DND-41 (cell line): ENCODE measurements around the gene IL12B.

Experiments
- EZH2 ChIP-seq: IDR thresholded peaks from 3 replicates; pipeline ENCODE4 v1.6.1; 2012; ENCODE audit warnings: borderline replicate concordance, low read depth, mild to moderate bottlenecking, moderate library complexity, low read length, inconsistent platforms; ENCODE audit not compliant: severe bottlenecking
- TF ChIP-seq, protein P1 (sequence below): IDR thresholded peaks from 2 replicates; pipeline ENCODE4 v1.5.1; 2012; ENCODE audit warnings: borderline replicate concordance, low read length, moderate library complexity, mild to moderate bottlenecking; ENCODE audit not compliant: poor library complexity, severe bottlenecking; ENCODE audit errors: extremely low read depth

GRCh38 chr5:159304961-159305595, 25.2 kb downstream of the IL12B start:
- TF ChIP-seq, protein P1, sequence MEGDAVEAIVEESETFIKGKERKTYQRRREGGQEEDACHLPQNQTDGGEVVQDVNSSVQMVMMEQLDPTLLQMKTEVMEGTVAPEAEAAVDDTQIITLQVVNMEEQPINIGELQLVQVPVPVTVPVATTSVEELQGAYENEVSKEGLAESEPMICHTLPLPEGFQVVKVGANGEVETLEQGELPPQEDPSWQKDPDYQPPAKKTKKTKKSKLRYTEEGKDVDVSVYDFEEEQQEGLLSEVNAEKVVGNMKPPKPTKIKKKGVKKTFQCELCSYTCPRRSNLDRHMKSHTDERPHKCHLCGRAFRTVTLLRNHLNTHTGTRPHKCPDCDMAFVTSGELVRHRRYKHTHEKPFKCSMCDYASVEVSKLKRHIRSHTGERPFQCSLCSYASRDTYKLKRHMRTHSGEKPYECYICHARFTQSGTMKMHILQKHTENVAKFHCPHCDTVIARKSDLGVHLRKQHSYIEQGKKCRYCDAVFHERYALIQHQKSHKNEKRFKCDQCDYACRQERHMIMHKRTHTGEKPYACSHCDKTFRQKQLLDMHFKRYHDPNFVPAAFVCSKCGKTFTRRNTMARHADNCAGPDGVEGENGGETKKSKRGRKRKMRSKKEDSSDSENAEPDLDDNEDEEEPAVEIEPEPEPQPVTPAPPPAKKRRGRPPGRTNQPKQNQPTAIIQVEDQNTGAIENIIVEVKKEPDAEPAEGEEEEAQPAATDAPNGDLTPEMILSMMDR: no peak
- no peak for TF ChIP-seq EZH2
